HepG2 (cell line): ENCODE results near the gene CST4. TPM values are rescaled to one million over a fixed set of nuclear protein-coding genes. Genes with fewer than 3 reads are reported as not detected.

Experiments used
- ATAC-seq: fragments of 200-7000 bp; cut with Tn5 transposase; 3 replicates; pipeline ENCODE4 v1.9.1; 2020; ENCODE audit warnings: mild to moderate bottlenecking, moderate library complexity
- BruUV-seq: library from RNA; stranded (reverse); fragments of 400-500 nt; replicated peaks from 2 replicates; lab custom pipeline; 2021; lab: Mats Ljungman, UMichigan
- CTCF ChIA-PET: fragments of 300-600 bp; formaldehyde crosslinking; extraction: SDS; loops from one replicate; lab custom pipeline; 2021; ENCODE audit warnings: low total read pairs, inconsistent platforms, low intra/inter-chr PET ratio; lab: Yijun Ruan, JAX
- POLR2A ChIA-PET: fragments of 350-600 bp; sonication (Branson Sonifier 250); formaldehyde crosslinking; loops from one replicate; lab custom pipeline; 2020; ENCODE audit warnings: antibody characterized with exemption, inconsistent platforms; lab: Yijun Ruan, JAX
- DNase-seq: peaks from one replicate; pipeline ENCODE4 v3.0.0-alpha.2; 2015; ENCODE audit warnings: low spot score
- FAIRE-seq: peaks from 3 replicates; lab custom pipeline; 2011; peaks lifted over from hg19 to GRCh38; lab: Jason Lieb, UNC
- H2AFZ ChIP-seq: one replicate; pipeline ENCODE4 v1.6.1; 2011; ENCODE audit warnings: low read length, inconsistent platforms
- H3K27ac ChIP-seq: fragments of 300-600 bp; 3 replicates; pipeline ENCODE4 v1.8.0; 2011; ENCODE audit warnings: mixed run types, mild to moderate bottlenecking, mixed read lengths, low read length, inconsistent platforms; ENCODE audit not compliant: insufficient read depth; ENCODE audit errors: extremely low read length
- H3K27me3 ChIP-seq, 2 experiments: fragments of 200-600 bp in 1 of 2; 2 replicates in 1 of 2; 3 replicates in 1 of 2; pipeline versions ENCODE4 v1.6.0 to v1.8.0; 2011; ENCODE audit warnings: low read length in 2 of 2, mild to moderate bottlenecking in 2 of 2, moderate library complexity in 2 of 2, inconsistent platforms in 1 of 2; ENCODE audit not compliant: insufficient read depth in 2 of 2, control insufficient read depth in 1 of 2
- H3K36me3 ChIP-seq, 2 experiments: fragments of 200-600 bp in 1 of 2; replicated peaks in 1 of 2; 2 replicates in 1 of 2; 3 replicates in 1 of 2; pipeline versions ENCODE4 v1.5.1 to v1.8.0; 2011; ENCODE audit warnings: low read length in 2 of 2, inconsistent platforms in 1 of 2; ENCODE audit not compliant: insufficient read depth in 2 of 2, control insufficient read depth in 1 of 2
- H3K4me1 ChIP-seq: 2 replicates; pipeline ENCODE4 v1.5.1; 2012; ENCODE audit warnings: low read length, inconsistent platforms; ENCODE audit not compliant: insufficient read depth
- H3K4me2 ChIP-seq: 2 replicates; pipeline ENCODE4 v1.6.0; 2011; ENCODE audit warnings: low read depth, low read length, inconsistent platforms
- H3K4me3 ChIP-seq, 3 experiments: fragments of 200-600 bp in 1 of 3; sonication (generic), shearing (Covaris generic) in 1 of 3; replicated peaks in 1 of 3; 2 replicates each; pipeline ENCODE4 v1.5.1; 2011 to 2016; ENCODE audit warnings: low read length in 3 of 3, inconsistent platforms in 2 of 3, low read depth in 2 of 3, mild to moderate bottlenecking in 2 of 3, control low read depth in 1 of 3, mixed read lengths in 1 of 3; ENCODE audit not compliant: insufficient read depth in 1 of 3
- H3K79me2 ChIP-seq: one replicate; pipeline ENCODE4 v1.6.1; 2011; ENCODE audit warnings: low read length, inconsistent platforms; ENCODE audit not compliant: insufficient read depth
- H3K9ac ChIP-seq: 2 replicates; pipeline ENCODE4 v1.6.0; 2011; ENCODE audit warnings: mild to moderate bottlenecking, low read depth, low read length, inconsistent platforms; ENCODE audit not compliant: insufficient read depth
- H3K9me3 ChIP-seq: 2 replicates; pipeline ENCODE4 v1.5.1; 2012; ENCODE audit warnings: mild to moderate bottlenecking, low read length
- H4K20me1 ChIP-seq: 2 replicates; pipeline ENCODE4 v1.6.0; 2011; ENCODE audit warnings: inconsistent platforms, mild to moderate bottlenecking, low read length, moderate library complexity; ENCODE audit not compliant: insufficient read depth
- ARID4A ChIP-seq: sonication (generic); formaldehyde crosslinking; IDR thresholded peaks from 2 replicates; pipeline ENCODE4 v1.5.0; 2020; ENCODE audit warnings: mild to moderate bottlenecking, missing genetic modification reagents, borderline replicate concordance
- CBX1 ChIP-seq: IDR thresholded peaks from one replicate; pipeline ENCODE4 v1.6.1; 2016; ENCODE audit warnings: antibody characterized with exemption, low read depth
- FOXP1 ChIP-seq, 2 experiments: fragments of 450-650 bp in 1 of 2; IDR thresholded peaks; 2 replicates each; pipeline ENCODE4 v1.6.1; 2017 to 2018; ENCODE audit warnings: antibody characterized with exemption in 1 of 2
- GATAD2A ChIP-seq: IDR thresholded peaks from 2 replicates; pipeline ENCODE4 v1.6.1; 2016
- MED13 ChIP-seq: sonication (generic); formaldehyde crosslinking; IDR thresholded peaks from 2 replicates; pipeline ENCODE4 v1.5.0; 2020; ENCODE audit warnings: missing genetic modification reagents
- NONO ChIP-seq, 2 experiments: fragments of 450-650 bp in 1 of 2; sonication (generic) in 1 of 2; formaldehyde crosslinking in 1 of 2; IDR thresholded peaks in 1 of 2; conservative IDR thresholded peaks in 1 of 2; 2 replicates each; pipeline versions ENCODE4 v1.6.1 to v1.8.0; 2017 to 2022; ENCODE audit warnings: mild to moderate bottlenecking in 1 of 2, missing genetic modification reagents in 1 of 2, moderate library complexity in 1 of 2
- PTBP1 ChIP-seq: fragments of 200-400 bp; formaldehyde crosslinking; IDR thresholded peaks from 2 replicates; pipeline ENCODE4 v1.6.1; 2018; ENCODE audit warnings: low read length, low read depth; ENCODE audit not compliant: poor library complexity, severe bottlenecking
- RCOR2 ChIP-seq: IDR thresholded peaks from 2 replicates; pipeline ENCODE4 v1.6.1; 2016; ENCODE audit warnings: missing biosample characterization, missing genetic modification reagents
- TSC22D2 ChIP-seq: sonication (generic); formaldehyde crosslinking; IDR thresholded peaks from 2 replicates; pipeline ENCODE4 v1.5.1; 2020; ENCODE audit warnings: missing genetic modification reagents, mild to moderate bottlenecking, borderline replicate concordance
- U2AF1 ChIP-seq: fragments of 200-400 bp; formaldehyde crosslinking; optimal IDR thresholded peaks from 2 replicates; pipeline ENCODE3; 2017; ENCODE audit warnings: mild to moderate bottlenecking, low read depth, low read length
- ZHX1 ChIP-seq: sonication (generic); formaldehyde crosslinking; IDR thresholded peaks from 2 replicates; pipeline ENCODE4 v1.8.1; 2022; ENCODE audit warnings: low read depth, mild to moderate bottlenecking, missing genetic modification reagents
- ZNF232 ChIP-seq: sonication (generic); formaldehyde crosslinking; IDR thresholded peaks from 2 replicates; pipeline ENCODE4 v1.4.0; 2020; ENCODE audit warnings: missing genetic modification reagents, borderline replicate concordance
- ZNF781 ChIP-seq: sonication (generic); formaldehyde crosslinking; IDR thresholded peaks from 2 replicates; pipeline ENCODE4 v1.5.1; 2020; ENCODE audit warnings: borderline replicate concordance, mild to moderate bottlenecking, missing genetic modification reagents; ENCODE audit errors: not compliant biosample characterization
- ZSCAN21 ChIP-seq: sonication (generic); formaldehyde crosslinking; IDR thresholded peaks from 2 replicates; pipeline ENCODE4 v1.8.0; 2022; ENCODE audit warnings: mild to moderate bottlenecking, missing genetic modification reagents, moderate library complexity, borderline replicate concordance
- WGBS: methylation state at CpG from one replicate; pipeline ENCODE4 v1.1.6; 2017; ENCODE audit warnings: low lambda C conversion rate; 5-methylcytosine and 5-hydroxymethylcytosine counted together
- in situ Hi-C: cut with HindIII; loops from 2 replicates; pipeline ENCODE4 v1.10.0; 2017; ENCODE audit warnings: low pct_unique_long_range_greater_than_20kb; ENCODE audit not compliant: extremely low pct_ligation_motif_present
- intact Hi-C: fragments of 100-400 bp; cut with micrococcal nuclease; formaldehyde crosslinking; loops from one replicate; pipeline ENCODE4 v1.10.0; 2022; ENCODE audit not compliant: unreplicated experiment
- polyA plus RNA-seq, 8 experiments: library from polyadenylated mRNA; depleted of rRNA in 3 of 8; stranded (reverse) in 7 of 8; unstranded in 1 of 8; fragments of >200 nt; fragmentation: Illumina TruSeq in 4 of 8; extraction: Trizol in 4 of 8; gene quantifications; 2 replicates each; pipeline versions ENCODE4 v1.2.1 to v1.2.3, GENCODE V29; 2011 to 2016; ENCODE audit warnings: low read depth in 4 of 8, missing spikeins in 1 of 8, mixed read lengths in 1 of 8; ENCODE audit not compliant: insufficient read depth in 1 of 8
- total RNA-seq, 5 experiments: library from RNA; depleted of rRNA; stranded (reverse); fragments of >200 nt; fragmentation: Illumina TruSeq; extraction: Trizol; gene quantifications; 2 replicates each; pipeline ENCODE4 v1.2.3, GENCODE V29; 2016; ENCODE audit warnings: low read depth in 1 of 5

Gene CST4
- total and polyA plus RNA-seq, 2 of the 13 experiments (the other 11 are each of a cell fraction or from before 2014, with no cell fraction given): not detected

- 0 out of 2 replicates have a peak, but pooled peaks have one; percentile 10 for TF ChIP-seq ZHX1 (CRISPR knock-in tag)
- no peak for TF ChIP-seq FOXP1 (IDR thresholded peaks at IDR 0.05)
- no peak for TF ChIP-seq FOXP1 (CRISPR knock-in tag; IDR thresholded peaks at IDR 0.05)
- 0 out of 2 replicates have a peak, but pooled peaks have one; percentile 13 for TF ChIP-seq ZSCAN21 (CRISPR knock-in tag)
Measured at GRCh38 chr20:23640018-23640601, 48.7 kb downstream of the CST4 start (continued).

GRCh38 chr20:23639490-23639958 is 49.3 kb downstream of the CST4 start:
- 39% methylated on average over 7 of the region's 8 CpGs for WGBS
- H3K4me3 ChIP-seq: peak overlapping the region; percentile 24 to 66 (median 27); a peak in 4 of 6 replicates
- CTCF ChIA-PET: interaction anchor here (1.3 kb wide), 1 partner anchor 33 kb away, joined by 4 read pairs; no protein-coding TSS in a partner anchor
- H4K20me1 ChIP-seq: peaks cover 15% of the 10 kb centered on the region; the same call in 1 of the 2 replicates
- H3K27ac ChIP-seq: peak overlapping the region; percentile 48
- H3K4me1 ChIP-seq: peaks cover 74% of the 10 kb centered on the region
- H3K9me3 ChIP-seq: no peaks in the 10 kb centered on the region
- DNase-seq (no peak), FAIRE-seq (no peak), ATAC-seq (no peak)
- intact Hi-C loops (no loop called here), in situ Hi-C loops (loop anchor here (10.0 kb wide), 1 partner anchor 1065 kb away; no protein-coding TSS in a partner anchor)
- H3K27me3 ChIP-seq: no peaks in the 10 kb centered on the region; a peak in 1 of 5 replicates
- BruUV-seq: no TSS peak
- H2AFZ ChIP-seq: no peak overlapping the region
- POLR2A ChIA-PET: interaction anchor here (0.5 to 18.0 kb wide), 14 partner anchors 10 to 289 kb away, joined by 3 to 543 read pairs (median 6); partner anchors contain the start of genes NAPB and NXT1
- H3K36me3 ChIP-seq: peaks cover 7 to 9% of the 10 kb centered on the region in 2 experiments
- H3K9ac ChIP-seq: peak overlapping the region; percentile 50
- peak overlapping the region; percentile 87 for H3K4me2 ChIP-seq
- peaks cover 29% of the 10 kb centered on the region for H3K79me2 ChIP-seq
- TF ChIP-seq PTBP1: peak; percentile 87
- TF ChIP-seq U2AF1: no peak
- peak; percentile 72; the same call in 1 of the 2 replicates for TF ChIP-seq RCOR2 (CRISPR knock-in tag)
- no peak for TF ChIP-seq ZNF232 (CRISPR knock-in tag)
- no peak for TF ChIP-seq ZNF781
- TF ChIP-seq GATAD2A (CRISPR knock-in tag): peak; percentile 22; the same call in 1 of the 2 replicates
- 0 out of 2 replicates have a peak, but pooled peaks have one; percentile 9 for TF ChIP-seq MED13 (CRISPR knock-in tag)
- TF ChIP-seq NONO (IDR thresholded peaks at IDR 0.05): no peak
- TF ChIP-seq NONO (CRISPR knock-in tag; conservative IDR thresholded peaks at IDR 0.05): no peak
- no peak for TF ChIP-seq TSC22D2 (CRISPR knock-in tag)
- peak; percentile 39 for TF ChIP-seq CBX1
- TF ChIP-seq ARID4A: 0 out of 2 replicates have a peak, but pooled peaks have one; percentile 20
